SW480 (cell line): ENCODE results near the gene MBD3L1.

ENCODE experiments used
- DNase-seq: peaks from one replicate; pipeline ENCODE4 v3.0.0-alpha.2; 2016; ENCODE audit warnings: low spot score

The MBD3L1 gene

GRCh38 chr19:8880868-8881488 lies 48.8 kb downstream of the MBD3L1 start:
- no peak for DNase-seq

DNA sequence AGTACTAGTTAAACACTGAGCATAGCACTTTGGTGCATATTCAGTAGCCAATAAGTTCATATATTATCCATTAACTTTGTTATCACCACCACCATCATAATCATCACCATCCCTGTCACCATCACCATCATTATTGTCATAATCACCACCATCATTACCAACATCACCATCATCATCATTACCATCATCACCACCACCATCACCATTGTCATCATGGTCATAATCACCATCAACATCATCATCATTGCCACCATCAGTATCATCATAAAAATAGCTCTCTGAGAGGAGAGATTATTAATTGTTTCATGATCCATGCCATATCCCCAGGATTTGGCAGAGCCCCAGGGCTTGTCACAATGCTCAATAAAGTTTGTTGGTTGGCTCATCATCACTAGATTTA lies 49.3 kb downstream of the MBD3L1 start:
- DNase-seq: no peak

DNA sequence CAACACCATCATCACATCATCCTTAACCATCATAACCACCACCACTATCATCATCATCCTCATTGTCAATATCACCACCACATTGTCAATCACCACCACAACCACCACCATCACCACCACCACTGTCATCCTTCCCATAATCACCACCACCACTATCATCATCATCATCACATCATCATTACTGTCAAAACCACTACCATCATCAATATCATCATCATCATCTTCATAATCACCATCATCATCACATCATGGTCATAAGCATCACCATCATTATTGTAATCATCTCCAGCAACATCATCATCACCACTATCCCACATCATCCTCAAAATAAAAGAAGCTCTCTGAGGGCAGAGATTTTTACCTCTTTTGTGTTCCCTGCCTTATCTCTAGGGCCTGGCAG lies 52.2 kb downstream of the MBD3L1 start:
- no peak for DNase-seq

DNA sequence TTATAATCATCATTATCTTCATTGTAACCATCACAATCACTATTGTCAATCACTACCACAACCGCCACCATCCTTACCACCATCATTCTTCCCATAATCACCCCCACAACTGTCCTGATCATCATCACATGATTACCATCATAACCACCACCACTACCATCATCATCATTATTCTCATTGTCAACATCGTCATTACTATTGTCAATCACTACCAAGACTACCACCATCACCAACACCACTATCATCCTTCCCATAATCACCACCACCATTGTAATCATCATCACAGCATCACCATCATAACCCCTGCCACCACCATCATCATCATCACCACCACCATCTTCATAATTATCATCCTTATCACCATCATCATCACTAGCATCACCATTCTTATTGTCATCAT lies 55.2 kb downstream of the MBD3L1 start:
- DNase-seq: no peak

DNA sequence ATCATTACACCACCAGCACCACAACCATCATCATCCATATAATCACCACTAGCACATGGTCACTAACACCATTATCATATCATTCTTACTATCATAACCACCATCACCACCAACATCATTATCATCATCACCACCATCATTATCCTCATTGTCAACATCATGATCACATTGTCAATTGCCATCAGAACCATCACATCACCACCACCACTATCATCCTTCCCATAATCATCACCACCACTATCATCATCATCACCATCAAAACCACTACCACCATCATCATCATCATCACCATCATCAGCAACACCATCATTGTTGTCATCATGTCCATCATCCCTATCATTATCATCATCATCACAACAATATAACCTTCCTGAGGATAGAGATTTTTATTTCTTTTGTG lies 58.1 kb downstream of the MBD3L1 start:
- no peak for DNase-seq
